A549 (cell line): ENCODE results near the gene EFNA5. TPM values are rescaled to one million over a fixed set of nuclear protein-coding genes. Genes with fewer than 3 reads are reported as not detected.
A peak's percentile ranks its signal among the peaks of the same experiment; 100 is the strongest.

Experiments
- ATAC-seq, 2 experiments: fragments of 200-7000 bp in 1 of 2; fragments of >200 bp in 1 of 2; cut with Nextera tagmentation in 1 of 2; cut with Tn5 transposase in 1 of 2; 3 replicates each; pipeline versions ENCODE4 v1.8.0 to v1.9.1; 2018 to 2020; ENCODE audit warnings: mild to moderate bottlenecking in 1 of 2, moderate library complexity in 1 of 2
- CTCF ChIA-PET: fragments of 300-600 bp; sonication (Branson Sonifier 250); formaldehyde crosslinking; extraction: SDS; loops from one replicate; lab custom pipeline; 2021; ENCODE audit warnings: antibody characterized with exemption, inconsistent platforms; lab: Yijun Ruan, JAX
- POLR2A ChIA-PET: fragments of 350-600 bp; formaldehyde crosslinking; extraction: SDS; loops from one replicate; lab custom pipeline; 2021; ENCODE audit warnings: antibody characterized with exemption, inconsistent platforms; lab: Yijun Ruan, JAX
- DNase-seq, 2 experiments: peaks; one replicate each; pipeline versions ENCODE4 v3.0.0 to v3.0.0-alpha.2; 2011 to 2016; ENCODE audit warnings: low read depth in 1 of 2, low spot score in 1 of 2
- FAIRE-seq: peaks from 2 replicates; lab custom pipeline; 2011; peaks lifted over from hg19 to GRCh38; lab: Jason Lieb, UNC
- H3K27ac ChIP-seq, 2 experiments: fragments of >200 bp; sonication (Bioruptor Twin); formaldehyde crosslinking; 3 replicates each; pipeline ENCODE4 v1.5.1; 2016 to 2017
- H3K4me1 ChIP-seq: fragments of >200 bp; sonication (Bioruptor Twin); formaldehyde crosslinking; 3 replicates; pipeline ENCODE4 v1.6.1; 2016
- H3K4me2 ChIP-seq: fragments of >200 bp; sonication (Bioruptor Twin); formaldehyde crosslinking; 3 replicates; pipeline ENCODE4 v1.6.1; 2016
- H3K4me3 ChIP-seq: fragments of >200 bp; sonication (Bioruptor Twin); formaldehyde crosslinking; 3 replicates; pipeline ENCODE4 v1.5.1; 2016
- H3K9me3 ChIP-seq: fragments of >200 bp; sonication (Bioruptor Twin); formaldehyde crosslinking; 3 replicates; pipeline ENCODE4 v1.6.1; 2016
- ATOH8 ChIP-seq: fragments of 250-450 bp; sonication (Bioruptor Pico); IDR thresholded peaks from 2 replicates; pipeline ENCODE4 v1.5.0; 2020; ENCODE audit warnings: low read depth, mild to moderate bottlenecking, moderate library complexity
- BHLHE40 ChIP-seq: IDR thresholded peaks from 2 replicates; pipeline ENCODE4 v1.6.1; 2012; ENCODE audit warnings: low read depth, low read length, inconsistent platforms
- CBX2 ChIP-seq: fragments of 200-600 bp; sonication (generic); IDR thresholded peaks from 2 replicates; pipeline ENCODE4 v1.6.1; 2016; ENCODE audit warnings: low read depth, mild to moderate bottlenecking, borderline replicate concordance
- CEBPB ChIP-seq, 2 experiments: fragments of >200 bp in 1 of 2; sonication (Bioruptor Twin) in 1 of 2; formaldehyde crosslinking in 1 of 2; IDR thresholded peaks; 2 replicates each; pipeline ENCODE4 v1.6.1; 2012 to 2016
- CHD2 ChIP-seq: fragments of 150-350 bp; IDR thresholded peaks from 2 replicates; pipeline ENCODE4 v1.6.1; 2014; ENCODE audit warnings: low read length; ENCODE audit not compliant: partially characterized antibody
- CHD4 ChIP-seq: fragments of 200-600 bp; sonication (generic); IDR thresholded peaks from 2 replicates; pipeline ENCODE4 v1.6.1; 2016; ENCODE audit warnings: antibody characterized with exemption, mild to moderate bottlenecking, borderline replicate concordance
- EHF ChIP-seq: fragments of 250-450 bp; sonication (Bioruptor Pico); IDR thresholded peaks from 2 replicates; pipeline ENCODE4 v1.5.0; 2020; ENCODE audit warnings: mild to moderate bottlenecking
- EP300 ChIP-seq, 2 experiments: fragments of >200 bp; sonication (Bioruptor Twin); formaldehyde crosslinking; IDR thresholded peaks; 2 replicates in 1 of 2; 3 replicates in 1 of 2; pipeline ENCODE4 v1.6.1; 2016 to 2017
- ESRRA ChIP-seq: fragments of 150-350 bp; IDR thresholded peaks from 2 replicates; pipeline ENCODE4 v1.6.1; 2014; ENCODE audit warnings: mild to moderate bottlenecking, low read length, borderline replicate concordance
- GATA3 ChIP-seq: IDR thresholded peaks from 2 replicates; pipeline ENCODE4 v1.6.1; 2012; ENCODE audit warnings: borderline replicate concordance
- HDAC2 ChIP-seq: fragments of 200-600 bp; sonication (generic); IDR thresholded peaks from 2 replicates; pipeline ENCODE4 v1.6.1; 2016
- HES2 ChIP-seq: fragments of >200 bp; sonication (Bioruptor Twin); formaldehyde crosslinking; IDR thresholded peaks from 2 replicates; pipeline ENCODE4 v1.6.1; 2016
- HOXA7 ChIP-seq: fragments of 250-450 bp; sonication (Bioruptor Pico); IDR thresholded peaks from 2 replicates; pipeline ENCODE4 v1.5.0; 2020; ENCODE audit warnings: mild to moderate bottlenecking, moderate library complexity
- HOXB13 ChIP-seq: fragments of 250-450 bp; sonication (Bioruptor Pico); IDR thresholded peaks from 2 replicates; pipeline ENCODE4 v1.5.0; 2020; ENCODE audit warnings: low read depth, mild to moderate bottlenecking, moderate library complexity
- KDM5A ChIP-seq: fragments of 200-600 bp; sonication (generic); IDR thresholded peaks from 2 replicates; pipeline ENCODE4 v1.6.1; 2016; ENCODE audit warnings: antibody characterized with exemption, mild to moderate bottlenecking
- MAX ChIP-seq: IDR thresholded peaks from 2 replicates; pipeline ENCODE4 v1.6.1; 2012
- PBX3 ChIP-seq: IDR thresholded peaks from 2 replicates; pipeline ENCODE4 v1.6.1; 2012
- PHF8 ChIP-seq: fragments of 200-600 bp; sonication (generic); IDR thresholded peaks from 2 replicates; pipeline ENCODE4 v1.6.1; 2016; ENCODE audit warnings: low read depth, mild to moderate bottlenecking, antibody characterized with exemption, moderate library complexity, borderline replicate concordance
- RAD21 ChIP-seq, 2 experiments: fragments of >200 bp in 1 of 2; sonication (Bioruptor Twin) in 1 of 2; formaldehyde crosslinking in 1 of 2; IDR thresholded peaks in 1 of 2; conservative IDR thresholded peaks in 1 of 2; 2 replicates in 1 of 2; 3 replicates in 1 of 2; pipeline ENCODE4 v1.6.1; 2012 to 2018; ENCODE audit warnings: inconsistent platforms in 1 of 2
- REST ChIP-seq: fragments of 200-600 bp; sonication (generic); IDR thresholded peaks from 2 replicates; pipeline ENCODE4 v1.6.1; 2016; ENCODE audit warnings: antibody characterized with exemption, mild to moderate bottlenecking, moderate library complexity
- RFX5 ChIP-seq: fragments of 450-650 bp; IDR thresholded peaks from 2 replicates; pipeline ENCODE4 v1.7.1; 2014; ENCODE audit warnings: antibody characterized with exemption, mild to moderate bottlenecking, moderate library complexity
- TFCP2L1 ChIP-seq: fragments of 250-450 bp; sonication (Bioruptor Pico); IDR thresholded peaks from 2 replicates; pipeline ENCODE4 v1.5.0; 2021; ENCODE audit warnings: mild to moderate bottlenecking
- TP53 ChIP-seq: fragments of 250-450 bp; sonication (Bioruptor Pico); IDR thresholded peaks from 2 replicates; pipeline ENCODE4 v1.5.0; 2021; ENCODE audit warnings: mild to moderate bottlenecking, moderate library complexity
- USF2 ChIP-seq: fragments of 450-650 bp; IDR thresholded peaks from 2 replicates; pipeline ENCODE4 v1.6.1; 2014; ENCODE audit warnings: antibody characterized with exemption
- ZSCAN20 ChIP-seq: fragments of 250-450 bp; sonication (Bioruptor Pico); IDR thresholded peaks from 2 replicates; pipeline ENCODE4 v1.8.0; 2022; ENCODE audit warnings: mild to moderate bottlenecking, moderate library complexity
- WGBS: methylation state at CpG from one replicate; pipeline ENCODE4 v1.1.6; 2017; ENCODE audit errors: missing lambda C conversion rate; 5-methylcytosine and 5-hydroxymethylcytosine counted together
- polyA plus RNA-seq, 4 experiments: library from polyadenylated mRNA; depleted of rRNA in 3 of 4; stranded (reverse); fragments of >200 nt; fragmentation: RNase III in 1 of 4; extraction: RNeasy Plus Mini Kit Qiagen cat#74134 plus additional on column Dnase treatment in 1 of 4; gene quantifications; 2 replicates in 3 of 4; 3 replicates in 1 of 4; pipeline ENCODE4 v1.2.3, GENCODE V29; 2011 to 2017

Gene EFNA5
- polyA plus RNA-seq, 2 of the 4 experiments (the other 2 are of a cell fraction): 8.5 to 20.7 TPM

- 80% methylated on average over 6 of the region's 6 CpGs for WGBS
- Histone ChIP-seq H3K4me3 (no peak overlapping the region), H3K9me3 (no peaks in the 10 kb centered on the region), H3K27ac (no peak overlapping the region), H3K4me2 (no peak overlapping the region), H3K4me1 (peaks cover 49% of the 10 kb centered on the region)
- DNase-seq: no peak
- POLR2A ChIA-PET: no interaction called here
- TF ChIP-seq EHF (CRISPR knock-in tag) (no peak), CEBPB (IDR thresholded peaks at IDR 0.05) (0 out of 4 replicates have a peak, but pooled peaks of 1 of the 2 experiments have one; percentile 28)
- ATAC-seq: peak in 1 of 2 experiments; percentile 18; a peak in 1 of 6 replicates
- FAIRE-seq: no peak
- CTCF ChIA-PET: no interaction called here
These were observed 69.7 kb downstream of the EFNA5 start for GRCh38 chr5:107601076-107601475.

GRCh38 chr5:107598958-107599357 lies 71.8 kb downstream of the EFNA5 start:
- DNase-seq: peak in 1 of 2 experiments; percentile 62
- H3K4me3 ChIP-seq: no peak overlapping the region
- ATAC-seq: peak in 1 of 2 experiments; percentile 81; a peak in 3 of 6 replicates
- FAIRE-seq: peak; percentile 79
- peak overlapping the region; percentile 8 to 9; a peak in 3 of 6 replicates for H3K27ac ChIP-seq
- ChIA-PET POLR2A (no interaction called here), CTCF (interaction anchor here (2.3 kb wide), 1 partner anchor 27 kb away, joined by 11 read pairs; no protein-coding TSS in a partner anchor)
- H3K9me3 ChIP-seq: no peaks in the 10 kb centered on the region
- H3K4me1 ChIP-seq: peaks cover 59% of the 10 kb centered on the region
- TF ChIP-seq TP53 (CRISPR knock-in tag) (no peak), GATA3 (peak; percentile 76), BHLHE40 (no peak), REST (no peak)
- peak overlapping the region; percentile 57 for H3K4me2 ChIP-seq
- 2% methylated on average over 4 of the region's 4 CpGs for WGBS

- Histone ChIP-seq H3K4me2 (0 out of 3 replicates have a peak overlapping the region, but pooled peaks have one; percentile 57), H3K27ac (no peak overlapping the region), H3K4me1 (peaks cover 64% of the 10 kb centered on the region), H3K9me3 (no peaks in the 10 kb centered on the region), H3K4me3 (no peak overlapping the region)
- CTCF ChIA-PET: interaction anchor here (1.1 kb wide), 1 partner anchor 26 kb away, joined by 5 read pairs; no protein-coding TSS in a partner anchor
- ATAC-seq: no peak
- FAIRE-seq: no peak
- no peak for DNase-seq
- POLR2A ChIA-PET: no interaction called here
- TF ChIP-seq HES2: no peak
- TF ChIP-seq HOXA7: no peak
- TF ChIP-seq USF2: no peak
- TF ChIP-seq HDAC2: no peak
- TF ChIP-seq CHD4: no peak
- no peak for TF ChIP-seq HOXB13
- no peak for TF ChIP-seq ESRRA
- no peak for TF ChIP-seq CHD2
- no peak for TF ChIP-seq RFX5
- TF ChIP-seq ATOH8 (CRISPR knock-in tag): no peak
- no peak for TF ChIP-seq MAX
- no peak for TF ChIP-seq KDM5A
- TF ChIP-seq PBX3: no peak
- TF ChIP-seq RAD21 (conservative IDR thresholded peaks at IDR 0.05 in 1 of 2, IDR thresholded peaks at IDR 0.05 in 1 of 2): no peak
- no peak for TF ChIP-seq ZSCAN20 (CRISPR knock-in tag)
- no peak for TF ChIP-seq PHF8
- TF ChIP-seq EP300 (IDR thresholded peaks at IDR 0.05): no peak
- no peak for TF ChIP-seq CBX2
- TF ChIP-seq TFCP2L1 (CRISPR knock-in tag): no peak
- 93% methylated on average over 3 of the region's 3 CpGs for WGBS
These were observed 72.9 kb downstream of the EFNA5 start for GRCh38 chr5:107597803-107598202.
